Keratinocyte (primary cell): ENCODE measurements around the gene DYRK2. TPM values are rescaled to one million over a fixed set of nuclear protein-coding genes. Genes with fewer than 3 reads are reported as not detected.

Experiments
- DNase-seq: peaks from one replicate; pipeline ENCODE4 v3.0.0-alpha.2; 2011; ENCODE audit warnings: low read depth, missing footprints, low spot score
- FAIRE-seq: peaks from 2 replicates; lab custom pipeline; 2011; peaks lifted over from hg19 to GRCh38; lab: Jason Lieb, UNC
- H2AFZ ChIP-seq: 2 replicates; pipeline ENCODE4 v1.6.0; 2012; ENCODE audit warnings: low read length, control low read depth, inconsistent platforms; ENCODE audit not compliant: control insufficient read depth
- H3K27ac ChIP-seq: 2 replicates; pipeline ENCODE4 v1.5.1; 2011; ENCODE audit warnings: low read length; ENCODE audit not compliant: control insufficient read depth, insufficient read depth
- H3K27me3 ChIP-seq: 3 replicates; pipeline ENCODE4 v1.6.0; 2011; ENCODE audit warnings: low read length; ENCODE audit not compliant: control insufficient read depth, insufficient read depth; ENCODE audit errors: extremely low read depth
- H3K36me3 ChIP-seq, 2 experiments: 2 replicates in 1 of 2; 3 replicates in 1 of 2; pipeline ENCODE4 v1.5.1; 2011; ENCODE audit warnings: low read length in 2 of 2, mild to moderate bottlenecking in 1 of 2; ENCODE audit not compliant: control insufficient read depth in 2 of 2, insufficient read depth in 2 of 2; ENCODE audit errors: extremely low read depth in 1 of 2
- H3K4me1 ChIP-seq: 3 replicates; pipeline ENCODE4 v1.5.1; 2011; ENCODE audit warnings: low read length; ENCODE audit not compliant: control insufficient read depth, insufficient read depth; ENCODE audit errors: extremely low read depth
- H3K4me2 ChIP-seq: 3 replicates; pipeline ENCODE4 v1.6.0; 2011; ENCODE audit warnings: low read depth, low read length; ENCODE audit not compliant: control insufficient read depth, insufficient read depth; ENCODE audit errors: extremely low read depth
- H3K4me3 ChIP-seq, 3 experiments: fragments of 200-600 bp in 1 of 3; sonication (generic) in 1 of 3; 2 replicates in 2 of 3; 3 replicates in 1 of 3; pipeline ENCODE4 v1.5.1; 2011 to 2016; ENCODE audit warnings: low read length in 3 of 3, mild to moderate bottlenecking in 3 of 3, control low read depth in 2 of 3, inconsistent platforms in 1 of 3, low read depth in 1 of 3, mixed read lengths in 1 of 3, mixed run types in 1 of 3, moderate library complexity in 1 of 3; ENCODE audit not compliant: control insufficient read depth in 2 of 3, insufficient read depth in 2 of 3; ENCODE audit errors: extremely low read depth in 1 of 3
- H3K79me2 ChIP-seq: 2 replicates; pipeline ENCODE4 v1.6.0; 2012; ENCODE audit warnings: low read length; ENCODE audit not compliant: control insufficient read depth, insufficient read depth
- H3K9ac ChIP-seq: 3 replicates; pipeline ENCODE4 v1.6.0; 2011; ENCODE audit warnings: low read length; ENCODE audit not compliant: control insufficient read depth, insufficient read depth; ENCODE audit errors: extremely low read depth
- H3K9me1 ChIP-seq: 3 replicates; pipeline ENCODE4 v1.6.0; 2011; ENCODE audit warnings: low read length; ENCODE audit not compliant: control insufficient read depth, insufficient read depth; ENCODE audit errors: extremely low read depth
- H3K9me3 ChIP-seq: 2 replicates; pipeline ENCODE4 v1.5.1; 2012; ENCODE audit warnings: low read depth, low read length; ENCODE audit not compliant: control insufficient read depth
- H4K20me1 ChIP-seq: 3 replicates; pipeline ENCODE4 v1.6.0; 2011; ENCODE audit warnings: low read length; ENCODE audit not compliant: control insufficient read depth, insufficient read depth; ENCODE audit errors: extremely low read depth
- EZH2 ChIP-seq: IDR thresholded peaks from one replicate; pipeline ENCODE4 v1.6.1; 2012; ENCODE audit warnings: inconsistent platforms, mild to moderate bottlenecking, low read length, moderate library complexity
- dilution Hi-C: fragments of 300-500 bp; cut with MboI; formaldehyde crosslinking; loops from one replicate; pipeline ENCODE4 v1.7.0; 2020; ENCODE audit warnings: low sequenced_read_pairs; ENCODE audit not compliant: extremely low pct_ligation_motif_present
- polyA plus RNA-seq, 5 experiments: library from polyadenylated mRNA; depleted of rRNA in 3 of 5; stranded (reverse) in 3 of 5; stranded (forward) in 1 of 5; unstranded in 1 of 5; fragments of >200 nt; gene quantifications; 1 replicate in 1 of 5; 2 replicates in 3 of 5; 3 replicates in 1 of 5; pipeline versions ENCODE4 v1.2.1 to v1.2.3, GENCODE V29; 2011 to 2012; ENCODE audit warnings: missing spikeins in 2 of 5, low read depth in 1 of 5, low replicate concordance in 1 of 5
- TF ChIP-seq, protein P1 (sequence below), 3 experiments: IDR thresholded peaks in 1 of 3; conservative IDR thresholded peaks in 1 of 3; optimal IDR thresholded peaks in 1 of 3; 2 replicates in 2 of 3; 3 replicates in 1 of 3; pipeline versions ENCODE3 to v1.5.1; 2011; ENCODE audit warnings: low read length in 3 of 3, mild to moderate bottlenecking in 3 of 3, moderate library complexity in 2 of 3, control low read depth in 1 of 3, inconsistent platforms in 1 of 3; ENCODE audit not compliant: insufficient read depth in 2 of 3; ENCODE audit errors: extremely low read depth in 1 of 3

Gene DYRK2
- polyA plus RNA-seq, 1 donor (not counting 4 experiments of a cell fraction or from before 2014, with no cell fraction given), result 22.7 TPM

DNA sequence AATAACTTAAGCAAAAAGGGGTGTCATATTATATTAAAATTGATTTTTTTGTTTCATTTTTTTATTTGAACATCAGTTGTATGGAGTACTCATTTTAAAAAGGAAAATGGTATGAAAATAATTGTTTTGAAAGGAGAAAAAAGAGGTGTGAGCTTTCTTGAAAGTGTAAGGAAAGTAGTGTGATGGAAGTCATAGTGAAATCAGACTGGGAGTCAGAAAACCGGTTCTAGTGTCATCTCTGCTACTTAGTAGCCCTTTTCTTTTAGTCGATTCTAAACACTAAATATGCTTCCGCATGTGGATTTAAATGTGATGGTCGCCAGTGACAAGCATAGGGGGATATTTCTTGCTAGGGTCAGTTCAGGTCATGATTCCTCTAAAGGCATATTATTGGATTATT, 1.8 kb upstream of the DYRK2 start:
- Histone ChIP-seq H4K20me1 (no peaks in the 10 kb centered on the region), H3K9ac (peak overlapping the region; percentile 83), H3K9me1 (peaks cover 3% of the 10 kb centered on the region), H3K27me3 (no peaks in the 10 kb centered on the region), H3K27ac (no peak overlapping the region), H3K4me1 (peaks cover 23% of the 10 kb centered on the region), H3K36me3 (no peaks in the 10 kb centered on the region), H3K9me3 (no peaks in the 10 kb centered on the region), H3K79me2 (peaks cover 27% of the 10 kb centered on the region), H2AFZ (no peak overlapping the region), H3K4me2 (no peak overlapping the region), H3K4me3 (no peak overlapping the region)
- no peak for DNase-seq
- dilution Hi-C loops, result no loop called here
- FAIRE-seq, result no peak
- no peak for TF ChIP-seq EZH2
- TF ChIP-seq, protein P1, sequence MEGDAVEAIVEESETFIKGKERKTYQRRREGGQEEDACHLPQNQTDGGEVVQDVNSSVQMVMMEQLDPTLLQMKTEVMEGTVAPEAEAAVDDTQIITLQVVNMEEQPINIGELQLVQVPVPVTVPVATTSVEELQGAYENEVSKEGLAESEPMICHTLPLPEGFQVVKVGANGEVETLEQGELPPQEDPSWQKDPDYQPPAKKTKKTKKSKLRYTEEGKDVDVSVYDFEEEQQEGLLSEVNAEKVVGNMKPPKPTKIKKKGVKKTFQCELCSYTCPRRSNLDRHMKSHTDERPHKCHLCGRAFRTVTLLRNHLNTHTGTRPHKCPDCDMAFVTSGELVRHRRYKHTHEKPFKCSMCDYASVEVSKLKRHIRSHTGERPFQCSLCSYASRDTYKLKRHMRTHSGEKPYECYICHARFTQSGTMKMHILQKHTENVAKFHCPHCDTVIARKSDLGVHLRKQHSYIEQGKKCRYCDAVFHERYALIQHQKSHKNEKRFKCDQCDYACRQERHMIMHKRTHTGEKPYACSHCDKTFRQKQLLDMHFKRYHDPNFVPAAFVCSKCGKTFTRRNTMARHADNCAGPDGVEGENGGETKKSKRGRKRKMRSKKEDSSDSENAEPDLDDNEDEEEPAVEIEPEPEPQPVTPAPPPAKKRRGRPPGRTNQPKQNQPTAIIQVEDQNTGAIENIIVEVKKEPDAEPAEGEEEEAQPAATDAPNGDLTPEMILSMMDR (optimal IDR thresholded peaks at IDR 0.05 in 1 of 3, IDR thresholded peaks at IDR 0.05 in 1 of 3, conservative IDR thresholded peaks at IDR 0.05 in 1 of 3; ENCODE audit: extremely low read depth in 1 of 3, insufficient read depth in 2 of 3, low read length in 3 of 3), result no peak

DNA sequence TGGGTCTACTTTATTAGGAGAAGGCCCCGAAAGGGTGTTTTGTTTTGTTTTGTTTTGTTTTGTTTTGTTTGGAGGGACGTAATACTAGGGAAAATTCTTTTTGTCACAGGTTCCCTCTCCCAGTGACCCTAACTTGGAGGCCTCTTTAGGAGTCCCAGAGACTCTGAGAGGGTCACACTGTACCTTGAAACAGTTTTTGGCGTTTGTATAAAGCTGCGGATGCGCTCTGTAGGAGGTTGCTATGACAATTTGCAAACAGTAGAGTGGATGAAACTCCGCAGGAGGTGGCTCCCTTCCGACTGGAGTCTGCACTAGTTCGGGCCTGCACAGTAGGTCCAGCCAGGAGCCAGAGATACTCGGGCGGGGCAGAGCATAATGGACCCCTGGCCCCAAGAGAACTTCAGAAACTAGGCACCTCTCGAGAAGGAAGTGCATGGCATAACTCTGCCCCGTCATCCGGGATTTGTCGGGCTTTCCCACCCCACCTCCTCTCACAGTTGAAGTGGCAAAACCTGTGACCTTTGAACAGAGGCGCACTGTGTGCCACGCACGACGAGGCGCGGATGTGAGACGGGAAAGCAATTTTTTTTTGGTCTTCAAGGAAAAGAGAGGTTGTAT, 1.3 kb upstream of the DYRK2 start:
- no peak for DNase-seq

More for the DNA sequence above, 1.3 kb upstream of the DYRK2 start:
- H2AFZ ChIP-seq, result peak overlapping the region; percentile 74
- H3K9ac ChIP-seq, result peak overlapping the region; percentile 83
- no peaks in the 10 kb centered on the region for H3K9me3 ChIP-seq
- no peaks in the 10 kb centered on the region for H3K36me3 ChIP-seq
- H3K79me2 ChIP-seq, result peaks cover 31% of the 10 kb centered on the region
- peak overlapping the region in 1 of 3 experiments; percentile 72 for H3K4me3 ChIP-seq
- H3K4me2 ChIP-seq, result peak overlapping the region; percentile 81
- FAIRE-seq, result no peak
- TF ChIP-seq, protein P1 (optimal IDR thresholded peaks at IDR 0.05 in 1 of 3, IDR thresholded peaks at IDR 0.05 in 1 of 3, conservative IDR thresholded peaks at IDR 0.05 in 1 of 3; ENCODE audit: extremely low read depth in 1 of 3, insufficient read depth in 2 of 3, low read length in 3 of 3), result peak in 1 of 3 experiments; percentile 0
- TF ChIP-seq EZH2, result no peak
- H4K20me1 ChIP-seq, result no peaks in the 10 kb centered on the region
- H3K4me1 ChIP-seq, result peaks cover 23% of the 10 kb centered on the region
- peak overlapping the region; percentile 69 for H3K27ac ChIP-seq
- peaks cover 3% of the 10 kb centered on the region for H3K9me1 ChIP-seq
- dilution Hi-C loops, result no loop called here
- H3K27me3 ChIP-seq, result no peaks in the 10 kb centered on the region
